HG03025 (cell line): ENCODE results near the gene DTNA.
"Not testable (repeated sequence)": the region's sequence is repeated elsewhere in the genome, so short reads cannot be mapped to it uniquely, and the experiment has no call there.

Experiments used
- ATAC-seq: cut with Tn5 transposase; IDR thresholded peaks from one replicate; pipeline ENCODE4 v1.9.1; 2021; ENCODE audit warnings: mild to moderate bottlenecking, moderate library complexity; ENCODE audit not compliant: unreplicated experiment, low FRiP score

The DTNA gene

DNA sequence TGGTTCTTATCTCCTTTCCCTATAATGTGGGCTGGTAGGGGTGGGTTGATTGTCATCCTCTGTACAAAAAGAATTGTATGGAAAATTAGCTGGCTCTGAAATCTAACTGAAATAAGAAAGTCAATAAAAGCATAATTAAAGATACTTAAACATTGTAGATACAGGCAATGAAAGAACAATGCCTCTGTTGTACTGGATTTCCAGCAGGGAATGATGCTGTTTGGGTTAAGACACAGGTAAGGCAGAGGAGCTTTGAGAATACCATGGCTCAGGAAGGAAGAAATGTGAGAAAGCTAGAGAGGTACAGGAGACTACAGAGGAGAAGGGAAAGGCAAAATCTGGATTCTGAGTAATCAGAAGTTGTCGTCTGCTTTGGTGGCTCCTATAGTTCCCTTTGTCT, 10.1 kb downstream of the DTNA start:
- no peak for ATAC-seq

DNA sequence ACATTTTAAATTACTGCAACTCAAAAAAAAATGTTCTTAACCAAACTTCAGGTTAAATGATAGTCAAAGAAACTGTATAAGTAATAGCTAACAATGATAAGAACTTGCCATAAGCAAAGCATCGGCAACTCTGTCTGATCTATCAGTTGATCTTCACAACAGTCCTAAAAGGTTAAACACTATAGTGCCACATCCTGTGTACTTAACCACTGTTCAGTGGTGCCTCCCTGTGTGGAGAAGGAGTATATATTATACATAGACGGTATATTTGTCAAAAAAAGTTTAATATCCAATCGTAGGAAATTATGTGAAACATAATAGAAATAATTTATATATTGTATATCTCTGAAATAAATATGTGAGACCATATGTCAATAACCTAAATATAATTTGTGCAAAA, 13.0 kb downstream of the DTNA start:
- ATAC-seq, result no peak

DNA sequence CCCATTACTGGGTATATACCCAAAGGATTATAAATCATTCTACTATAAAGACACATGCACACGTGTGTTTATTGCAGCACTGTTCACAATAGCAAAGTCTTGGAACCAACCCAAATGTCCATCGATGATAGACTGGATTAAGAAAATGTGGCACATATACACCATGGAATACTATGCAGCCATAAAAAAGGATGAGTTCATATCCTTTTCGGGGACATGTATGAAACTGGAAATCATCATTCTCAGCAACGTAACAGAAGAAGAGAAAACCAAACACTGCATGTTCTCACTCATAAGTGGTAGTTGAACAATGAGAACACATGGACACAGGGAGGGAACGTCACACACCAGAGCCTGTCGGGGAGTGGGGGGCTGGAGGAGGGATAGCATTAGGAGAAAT, 15.6 kb downstream of the DTNA start:
- ATAC-seq, result not testable (repeated sequence)

DNA sequence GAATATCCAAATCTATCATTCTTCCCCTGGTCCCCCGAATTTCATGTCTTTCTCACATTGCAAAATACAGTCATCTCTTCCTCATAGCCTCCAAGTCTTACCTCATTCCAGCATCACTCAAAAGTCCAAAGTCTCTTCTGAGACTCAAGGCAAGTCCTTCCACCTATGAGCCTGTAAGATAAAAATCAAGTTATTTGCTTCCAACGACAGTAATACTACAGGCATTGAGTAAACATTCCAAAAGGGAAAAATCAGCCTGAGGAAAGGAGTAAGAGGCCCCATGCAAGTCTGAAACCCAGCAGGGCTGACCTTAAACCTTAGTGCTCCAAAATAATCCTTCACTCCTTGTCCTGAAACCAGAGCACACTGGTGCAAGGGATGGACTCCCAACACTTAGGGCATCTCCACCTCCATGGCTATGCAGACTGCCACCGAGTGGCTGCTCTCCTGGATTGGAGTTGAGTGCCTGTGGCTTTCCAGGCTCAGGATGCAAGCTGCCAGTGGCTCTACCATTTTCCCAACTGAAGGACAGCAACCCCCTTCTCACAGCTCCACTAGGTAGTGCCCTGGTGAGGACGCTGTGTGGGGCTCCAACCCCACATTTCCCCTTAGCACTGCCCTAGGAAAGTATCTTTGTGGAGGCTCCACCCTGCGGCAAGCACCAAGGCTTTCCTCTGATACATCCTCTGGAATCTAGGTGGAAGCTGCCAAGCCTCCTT, 16.3 kb downstream of the DTNA start:
- no peak for ATAC-seq

DNA sequence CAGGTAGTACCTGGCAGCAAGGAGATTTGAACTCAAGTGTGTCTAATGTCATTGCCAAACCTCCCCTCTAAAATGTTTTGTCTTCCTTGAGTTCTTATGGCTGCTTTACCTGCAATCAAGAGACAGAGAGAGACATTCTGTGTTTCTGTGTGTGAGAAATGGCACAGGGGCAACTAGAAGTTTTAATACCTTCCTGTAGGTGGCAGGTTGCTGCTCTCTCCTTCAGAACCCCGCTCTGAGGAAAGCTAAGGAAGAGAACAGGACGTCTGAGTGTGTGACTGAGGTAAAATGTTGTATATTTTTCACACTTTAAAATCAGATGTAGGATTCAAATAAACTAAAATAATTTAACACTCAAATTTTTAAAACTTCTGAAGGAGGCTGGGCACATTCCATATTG, 19.2 kb downstream of the DTNA start:
- ATAC-seq, result no peak

DNA sequence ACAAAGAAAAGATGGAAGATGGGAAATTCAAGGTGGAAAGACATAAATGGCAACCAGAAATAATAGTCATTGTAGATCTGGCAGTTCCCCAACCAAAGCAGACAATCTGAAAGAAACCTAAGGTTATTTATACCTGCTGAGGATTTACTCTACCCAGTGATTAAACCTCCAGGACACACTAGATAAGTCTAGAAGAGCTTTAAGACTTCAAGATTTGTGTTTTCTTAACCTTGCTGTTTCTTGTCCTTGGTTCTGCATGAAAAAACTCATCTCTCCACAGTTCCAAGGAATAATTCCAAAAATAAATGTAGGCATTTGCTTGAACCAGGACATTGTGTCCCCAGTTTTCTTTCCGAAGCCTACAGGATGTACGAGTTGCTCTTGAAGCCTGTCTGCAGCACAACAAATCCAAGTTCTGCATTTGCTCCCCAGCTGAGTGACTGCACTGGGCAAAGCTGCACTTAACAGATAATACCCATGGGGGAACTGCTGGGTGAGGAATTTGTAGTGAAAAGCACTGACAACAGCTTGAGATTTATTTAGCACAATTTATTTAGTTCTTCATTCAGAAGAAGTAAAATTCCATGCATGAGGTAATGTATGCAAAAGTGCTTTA, 19.8 kb downstream of the DTNA start:
- ATAC-seq, result no peak

DNA sequence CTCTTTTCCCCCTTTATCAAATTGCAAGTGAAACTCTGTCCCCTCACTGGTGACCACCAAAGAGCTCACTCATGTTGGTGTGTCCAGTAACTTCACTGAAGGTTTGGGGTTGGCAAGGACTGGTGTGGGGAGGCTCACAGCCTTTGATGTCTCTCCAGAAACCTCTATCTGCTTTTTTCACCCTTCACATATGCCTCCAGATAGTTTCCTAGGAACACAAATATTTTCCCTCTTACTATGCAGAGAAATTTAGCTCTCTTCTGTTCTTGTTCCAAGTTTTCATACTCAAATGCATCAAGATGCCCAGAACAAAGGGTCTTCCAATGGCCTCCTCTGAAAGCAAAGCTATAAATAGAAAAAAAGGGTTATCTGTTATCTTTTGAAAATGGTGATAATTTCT, 20.7 kb downstream of the DTNA start:
- no peak for ATAC-seq

DNA sequence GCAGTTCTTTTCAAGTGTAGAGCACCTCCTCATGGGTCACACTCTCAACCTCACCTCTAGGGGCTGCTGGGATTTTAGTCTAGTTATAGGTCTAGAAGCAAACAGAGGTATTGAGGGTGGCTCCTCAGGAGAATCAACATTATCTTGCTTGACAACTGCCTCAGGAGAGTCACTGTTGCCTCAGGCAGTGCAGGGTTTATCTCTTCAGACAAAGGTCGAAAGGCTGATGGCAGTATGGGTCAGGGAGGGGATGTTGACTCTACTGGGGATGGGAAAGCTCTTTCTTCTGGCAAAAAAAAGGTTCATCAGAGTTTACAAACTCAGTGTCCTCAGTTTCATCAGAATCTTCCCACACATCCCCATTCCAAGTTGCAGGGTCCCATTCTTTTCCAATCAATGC, 24.0 kb downstream of the DTNA start:
- no peak for ATAC-seq

DNA sequence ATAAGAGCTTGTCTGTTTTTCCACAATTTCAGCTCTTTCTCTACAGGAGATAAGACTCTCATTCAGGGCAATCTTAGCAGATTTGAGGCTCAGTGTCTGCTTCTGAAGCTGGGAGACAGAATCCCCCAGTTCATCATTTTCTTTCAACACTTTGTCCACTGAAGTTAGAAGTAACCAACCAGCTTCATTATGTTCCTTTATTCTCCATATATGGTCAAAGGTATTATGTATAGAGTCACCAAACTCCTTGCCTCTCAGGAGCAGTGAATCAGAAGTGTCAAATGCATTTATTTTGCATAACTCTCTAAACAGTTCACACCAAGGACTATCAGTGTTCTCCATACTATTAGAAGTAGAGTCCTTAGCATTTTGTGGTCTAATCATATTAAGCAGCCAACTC, 24.4 kb downstream of the DTNA start:
- not testable (repeated sequence) for ATAC-seq

DNA sequence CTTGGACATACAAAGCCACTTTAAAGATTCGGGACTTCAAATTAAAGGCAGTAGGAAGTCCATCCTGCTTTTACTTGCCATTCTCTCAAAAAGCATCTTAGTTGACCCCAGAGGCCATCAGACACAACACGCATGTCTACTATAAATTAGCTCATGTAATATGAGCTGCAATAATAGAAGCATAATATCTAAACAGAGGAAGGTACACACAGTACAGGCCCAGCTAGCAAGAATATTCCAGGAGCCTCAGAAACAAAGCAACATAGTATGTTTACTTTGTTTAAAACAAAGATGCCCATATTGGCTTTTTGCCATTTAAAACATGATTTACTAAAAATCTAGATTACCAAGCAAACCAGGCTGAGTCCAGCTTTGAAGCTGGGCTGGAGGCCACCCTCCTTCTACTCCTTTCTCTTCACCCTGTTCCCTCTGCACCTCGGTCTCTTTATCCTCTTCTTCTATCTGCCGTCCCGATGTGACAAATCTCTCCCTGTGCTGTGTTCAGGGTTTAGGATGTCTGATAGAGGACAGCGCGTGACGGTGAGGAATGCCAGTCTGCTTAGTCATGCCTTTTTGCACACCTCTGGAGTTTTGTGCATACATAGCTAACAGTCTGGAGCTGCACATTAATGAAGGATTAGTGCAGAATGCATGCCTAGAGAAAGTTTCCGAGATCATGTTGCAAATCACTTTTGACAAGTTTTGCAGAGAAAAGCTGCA, 28.2 kb downstream of the DTNA start:
- no peak for ATAC-seq

DNA sequence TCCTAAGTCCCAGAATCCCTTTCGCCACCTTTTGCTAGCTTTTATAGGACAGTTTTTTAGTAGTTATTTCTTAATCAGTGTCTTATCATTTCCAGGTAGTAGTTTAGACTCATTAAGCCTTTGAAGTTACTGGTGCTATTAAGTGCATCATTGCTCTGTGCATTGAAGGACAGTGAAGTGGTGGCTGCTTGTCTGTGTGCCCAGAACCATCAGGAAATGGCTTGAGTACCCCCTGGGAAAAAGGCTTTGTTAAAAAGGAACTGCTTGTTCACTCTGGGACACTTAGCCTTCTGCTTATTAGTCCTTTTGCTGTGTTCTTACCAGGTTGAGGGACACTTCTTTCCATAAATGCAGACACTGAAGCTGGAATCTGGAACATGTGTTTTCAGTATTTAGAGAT, 30.0 kb downstream of the DTNA start:
- ATAC-seq, result no peak

DNA sequence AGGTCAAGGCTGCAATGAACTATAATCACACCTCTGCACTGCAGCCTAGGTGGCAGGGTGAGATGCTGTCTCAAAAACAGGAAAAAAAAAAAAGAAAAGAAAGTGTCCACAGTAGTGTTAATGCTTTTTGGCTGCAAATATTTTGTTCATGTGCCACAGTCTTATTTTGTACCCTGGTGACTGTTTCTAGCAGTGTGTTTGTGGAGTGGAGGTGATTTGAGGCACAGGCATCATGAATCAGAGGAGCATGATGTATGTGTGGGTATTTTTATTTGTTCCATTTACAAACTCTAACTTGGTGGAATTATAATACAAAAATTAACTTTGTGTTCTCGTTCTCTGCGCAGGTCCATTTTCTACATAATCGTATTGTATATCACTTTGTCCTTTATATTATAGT, 30.6 kb downstream of the DTNA start:
- no peak for ATAC-seq

DNA sequence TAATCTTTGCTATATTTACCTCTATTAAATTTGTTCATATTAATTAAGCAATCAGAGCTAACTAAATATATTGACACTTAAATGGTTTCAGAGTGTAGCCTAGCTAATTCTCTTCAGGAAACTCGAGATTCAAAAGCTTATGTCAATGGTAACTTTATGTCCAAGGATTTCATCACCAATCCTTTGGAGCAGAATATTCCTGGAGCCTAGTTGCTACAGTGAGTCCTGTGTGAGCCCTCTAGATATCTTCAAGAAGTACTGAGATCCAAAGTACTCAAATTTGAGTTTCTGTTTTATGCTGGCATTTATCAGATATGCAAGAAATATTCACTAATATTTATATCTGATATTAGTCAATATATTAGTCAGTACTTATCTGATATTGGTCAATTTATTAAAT, 31.3 kb downstream of the DTNA start:
- ATAC-seq, result no peak

DNA sequence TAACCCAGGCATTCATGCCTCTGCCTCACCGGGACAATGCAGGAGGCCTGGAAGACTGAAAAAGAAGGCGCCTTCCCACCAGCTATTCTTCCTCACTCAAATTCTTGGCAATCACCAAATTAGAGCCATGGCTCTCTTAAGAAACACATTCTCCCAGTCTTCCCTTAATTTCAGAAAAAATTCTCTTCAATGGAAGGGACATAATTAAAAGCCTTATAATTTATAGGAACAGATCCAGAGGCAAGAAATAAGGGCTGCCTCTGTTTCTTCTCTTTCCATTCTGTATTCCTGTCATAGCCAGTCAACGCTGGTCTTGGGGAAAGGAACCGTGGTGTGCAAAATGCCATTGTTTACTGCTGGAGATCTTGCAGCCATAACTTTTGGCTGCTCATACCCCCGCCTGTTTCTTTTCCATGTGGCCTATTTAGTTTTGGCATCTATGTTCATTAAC, 32.8 kb downstream of the DTNA start:
- ATAC-seq, result no peak

DNA sequence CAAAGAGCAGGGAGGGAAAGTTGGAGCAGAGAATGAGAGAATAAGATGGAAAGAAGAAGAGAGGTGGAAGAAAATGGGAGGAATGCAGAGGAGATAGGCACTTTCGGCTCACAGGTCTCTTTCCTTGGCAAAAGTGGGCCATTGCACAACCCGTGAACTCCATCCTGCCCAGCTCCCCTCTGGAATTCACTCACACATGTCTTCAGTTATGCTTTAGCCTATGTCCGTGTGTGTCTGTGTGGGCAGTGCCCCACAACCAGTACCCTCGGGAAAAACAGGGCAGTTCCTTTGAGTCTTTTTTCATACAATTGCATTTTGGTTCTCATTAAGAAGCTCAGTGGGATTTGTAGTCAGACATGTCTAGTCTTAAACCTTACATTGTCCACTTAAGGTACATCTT, 34.5 kb downstream of the DTNA start:
- ATAC-seq, result no peak

DNA sequence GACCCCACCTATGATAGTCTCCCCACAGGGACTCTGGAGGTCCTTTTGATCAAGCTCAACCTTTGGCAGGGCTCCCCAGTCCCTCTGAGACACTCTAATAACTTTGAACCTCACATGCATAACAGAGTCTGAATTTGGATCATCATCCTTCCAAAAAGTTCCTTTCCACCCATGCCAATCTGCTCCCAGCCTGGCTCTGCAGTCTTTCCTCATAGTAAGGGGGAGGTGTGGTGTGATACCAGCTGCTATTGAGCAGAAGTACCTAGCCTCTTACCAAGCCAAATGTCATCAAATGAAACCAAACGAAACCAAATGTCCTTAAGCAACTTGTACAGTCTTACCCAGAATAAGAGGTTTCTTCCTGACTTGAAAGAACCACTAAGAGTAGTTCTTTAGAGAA, 36.5 kb downstream of the DTNA start:
- no peak for ATAC-seq

DNA sequence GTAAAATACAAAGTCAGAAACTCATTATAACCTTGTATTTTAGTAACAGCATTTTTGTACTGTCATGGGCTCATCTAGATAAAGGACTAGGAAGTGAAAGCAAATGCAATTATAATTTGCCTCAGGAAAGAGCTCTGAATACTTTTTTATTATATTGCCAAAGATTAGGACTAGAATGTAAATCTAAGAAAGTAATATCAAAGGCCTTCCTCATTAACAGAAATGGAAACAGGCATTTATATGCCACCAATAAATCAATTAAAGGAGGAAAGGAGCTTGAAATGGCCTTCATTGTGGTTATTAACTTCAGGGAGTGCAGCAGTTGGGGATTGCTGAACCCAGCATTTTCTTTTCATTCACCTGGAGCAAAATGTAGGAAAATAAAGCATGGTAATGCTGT, 39.6 kb downstream of the DTNA start:
- ATAC-seq, result no peak

DNA sequence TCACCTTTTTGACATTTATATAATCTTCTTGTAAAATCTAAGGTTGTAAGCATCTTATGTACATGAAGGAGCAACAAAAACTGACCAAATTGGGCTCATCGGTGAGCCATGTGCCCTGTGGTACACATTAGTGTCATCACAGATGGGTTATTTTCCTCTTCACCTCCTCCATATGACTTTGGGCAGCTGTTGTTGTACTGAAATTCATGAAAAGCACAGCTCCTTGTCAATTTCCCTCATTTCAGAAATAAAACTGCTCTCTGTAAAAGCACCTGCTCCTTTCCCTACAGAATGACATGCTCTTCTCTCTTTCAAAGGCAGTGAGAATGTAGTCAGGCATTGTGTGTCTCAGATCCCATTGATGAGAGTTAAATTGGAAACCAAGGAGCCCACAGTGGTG, 42.0 kb downstream of the DTNA start:
- ATAC-seq, result no peak

DNA sequence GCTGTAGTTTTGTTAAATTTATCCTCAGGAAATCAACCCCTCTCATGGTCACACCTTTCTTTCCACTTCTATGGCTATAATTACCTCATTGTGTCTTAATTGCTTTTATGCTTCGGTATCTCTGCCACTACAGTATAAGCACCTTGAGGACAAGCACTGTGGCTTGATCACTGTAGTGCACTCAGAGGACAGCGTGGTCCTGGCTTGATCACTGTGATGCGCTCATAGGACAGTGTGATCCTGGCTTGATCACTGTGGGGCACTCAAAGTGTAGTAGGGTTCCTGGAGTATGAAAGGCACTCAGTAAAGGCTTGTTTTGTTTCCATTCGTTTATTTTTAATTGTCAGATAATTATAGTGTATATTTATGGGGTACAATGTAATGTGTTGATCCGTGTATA, 44.2 kb downstream of the DTNA start:
- no peak for ATAC-seq

DNA sequence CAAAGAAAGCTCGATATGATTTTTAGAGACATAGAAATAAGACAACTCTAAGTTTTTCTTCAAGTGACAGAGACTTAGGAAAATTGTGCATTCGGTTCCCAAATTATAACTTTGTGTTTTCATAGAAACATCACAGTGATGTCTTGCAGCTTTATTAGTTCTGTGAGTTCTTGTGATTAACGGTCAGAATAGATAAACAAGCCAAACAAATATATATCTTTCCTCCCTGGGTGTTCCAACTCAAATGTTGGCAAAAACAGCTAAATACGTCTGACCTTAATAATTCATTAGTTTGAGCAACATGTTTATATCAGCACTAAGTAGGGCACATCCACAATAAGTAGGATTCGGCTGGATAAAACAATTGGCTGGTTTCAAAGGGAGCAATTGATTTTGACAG, 47.6 kb downstream of the DTNA start:
- ATAC-seq, result no peak

DNA sequence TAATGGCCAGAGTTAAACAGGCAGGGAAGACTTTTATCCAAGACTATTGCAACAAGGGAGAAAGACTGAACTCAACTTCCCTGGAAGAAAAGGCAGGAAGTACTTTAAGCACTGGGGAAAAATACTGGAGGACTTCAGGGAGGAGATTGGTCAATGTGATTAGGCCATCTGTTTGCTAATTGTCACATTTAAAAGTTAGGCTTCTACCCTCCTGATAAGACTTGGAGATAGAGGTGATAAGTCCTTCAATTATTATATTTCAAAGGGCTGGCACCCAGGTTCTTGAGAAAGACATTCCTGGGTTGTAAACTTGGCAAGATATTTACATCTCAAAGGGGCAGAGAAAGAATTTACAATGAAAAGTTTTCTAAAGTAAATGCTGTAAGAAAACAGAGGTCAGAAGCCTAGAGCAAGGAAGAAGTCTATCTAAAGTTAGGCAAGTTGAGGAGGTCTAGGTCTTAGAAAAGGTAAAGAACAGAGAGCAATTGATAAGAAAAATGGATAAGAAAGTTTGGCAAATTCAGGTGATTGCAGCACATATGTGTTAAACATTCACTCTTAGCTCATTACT, 48.4 kb downstream of the DTNA start:
- ATAC-seq, result no peak

DNA sequence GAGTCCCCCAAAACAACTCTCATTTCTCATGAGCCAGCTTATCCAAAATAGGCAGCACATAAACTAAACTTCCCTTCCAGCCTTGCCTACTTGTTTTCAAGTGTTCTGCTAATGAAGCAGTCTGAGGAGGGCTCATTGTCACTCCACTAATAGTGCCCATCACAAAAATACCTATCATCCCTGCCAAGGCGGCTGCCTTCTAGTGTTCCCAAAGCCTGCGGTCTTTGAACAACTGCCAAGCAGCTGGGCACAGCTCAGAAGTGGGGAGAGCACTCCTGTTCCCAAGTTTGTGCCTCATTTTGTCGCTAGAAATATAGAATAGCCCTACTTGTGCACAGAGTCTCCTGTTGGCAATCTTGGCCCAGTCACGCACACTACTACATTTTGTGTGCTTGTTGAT, 50.3 kb downstream of the DTNA start:
- no peak for ATAC-seq
